SIG-M5 treated with dmso at 0.1 percent for 504 hours (cell line): ENCODE results near the gene CD160.
A peak's percentile ranks its signal among the peaks of the same experiment; 100 is the strongest.
"Not testable (repeated sequence)": the region's sequence is repeated elsewhere in the genome, so short reads cannot be mapped to it uniquely, and the experiment has no call there.

ENCODE experiments used
- DNase-seq: peaks from one replicate; lab custom pipeline; 2025; ENCODE audit not compliant: unreplicated experiment; lab: John Stamatoyannopoulos, UW

Gene CD160

DNA sequence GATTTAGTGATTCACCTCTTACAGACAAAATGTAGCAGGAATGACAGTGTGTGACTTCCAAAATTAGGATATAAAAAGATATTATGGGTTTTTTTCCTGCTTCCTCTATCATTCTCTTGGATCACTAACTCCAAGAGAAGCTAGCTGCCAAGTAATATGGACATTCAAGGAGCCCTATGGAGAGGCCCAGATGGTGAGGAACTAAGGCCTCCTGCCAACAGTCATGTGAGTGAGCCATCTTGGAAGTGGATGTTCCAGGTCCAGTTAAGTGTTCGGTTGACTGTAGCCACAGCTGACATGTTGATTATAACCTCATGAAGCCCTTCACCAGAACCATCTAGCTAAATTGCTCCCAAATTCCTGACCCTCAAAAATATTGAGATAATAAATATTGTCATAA is 38.8 kb downstream of the CD160 start:
- no peak for DNase-seq

- DNase-seq, result no peak
Observed at GRCh38 chr1:145758575-145758974, 39.3 kb downstream of the CD160 start.

- no peak for DNase-seq
Observed at GRCh38 chr1:145759721-145760120, 40.4 kb downstream of the CD160 start.

DNA sequence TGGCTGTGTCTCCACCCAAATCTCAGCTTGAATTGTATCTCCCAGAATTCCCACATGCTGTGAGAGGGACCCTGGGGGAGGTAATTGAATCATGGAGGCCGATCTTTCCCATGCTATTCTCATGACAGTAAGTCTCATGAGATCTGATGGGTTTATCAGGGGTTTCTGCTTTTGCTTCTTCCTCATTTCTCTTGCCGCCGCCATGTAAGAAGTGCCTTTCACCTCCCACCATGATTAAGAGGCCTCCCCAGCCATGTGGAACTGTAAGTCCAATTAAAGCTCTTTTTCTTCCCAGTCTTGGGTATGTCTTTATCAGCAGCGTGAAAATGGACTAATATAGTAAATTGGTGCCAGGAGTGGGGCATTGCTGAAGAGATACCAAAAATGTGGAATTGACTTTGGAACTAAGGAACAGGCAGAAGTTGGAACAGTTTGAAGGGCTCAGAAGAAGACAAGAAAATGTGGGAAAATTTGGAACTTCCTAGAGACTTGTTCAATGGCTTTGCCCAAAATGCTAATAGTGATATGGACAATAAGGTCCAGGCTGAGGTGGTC is 41.2 kb downstream of the CD160 start:
- not testable (repeated sequence) for DNase-seq

DNA sequence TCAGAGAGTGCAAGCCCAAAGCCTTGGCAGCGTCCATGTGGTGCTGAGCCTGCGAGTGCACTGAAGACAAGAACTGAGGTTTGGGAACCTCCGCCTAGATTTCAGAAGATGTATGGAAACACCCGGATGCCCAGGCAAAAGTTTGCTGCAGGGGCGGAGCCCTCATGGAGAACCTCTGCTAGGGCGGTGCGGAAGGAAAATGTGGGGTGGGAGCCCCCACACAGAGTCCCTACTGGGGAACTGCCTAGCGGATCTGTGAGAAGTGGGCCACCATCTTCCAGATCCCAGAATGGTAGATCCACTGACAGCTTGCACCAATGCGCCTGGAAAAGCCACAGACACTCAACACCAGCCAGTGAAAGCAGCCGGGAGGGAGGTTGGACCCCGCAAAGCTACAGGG is 42.2 kb downstream of the CD160 start:
- not testable (repeated sequence) for DNase-seq

DNA sequence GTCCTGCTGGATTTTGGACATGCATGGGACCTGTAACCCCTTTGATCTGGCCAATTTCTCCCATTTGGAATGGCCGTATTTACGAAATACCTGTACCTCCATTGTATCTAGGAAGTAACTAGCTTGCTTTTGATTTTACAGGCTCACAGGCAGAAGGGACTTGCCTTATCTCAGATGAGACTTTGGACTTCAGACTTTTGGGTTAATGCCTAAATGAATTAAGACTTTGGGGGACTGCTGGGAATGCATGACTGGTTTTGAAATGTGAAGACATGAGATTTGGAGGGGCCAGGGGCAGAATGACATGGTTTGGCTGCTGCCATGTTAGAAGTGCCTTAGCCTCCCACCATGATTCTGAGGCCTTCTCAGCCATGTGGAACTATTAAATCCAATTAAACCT is 42.7 kb downstream of the CD160 start:
- DNase-seq, result not testable (repeated sequence)

- DNase-seq, result not testable (repeated sequence)
Observed at GRCh38 chr1:145764231-145764940, 45.1 kb downstream of the CD160 start.

GRCh38 chr1:145765127-145765526 is 45.8 kb downstream of the CD160 start:
- DNase-seq, result not testable (repeated sequence)

DNA sequence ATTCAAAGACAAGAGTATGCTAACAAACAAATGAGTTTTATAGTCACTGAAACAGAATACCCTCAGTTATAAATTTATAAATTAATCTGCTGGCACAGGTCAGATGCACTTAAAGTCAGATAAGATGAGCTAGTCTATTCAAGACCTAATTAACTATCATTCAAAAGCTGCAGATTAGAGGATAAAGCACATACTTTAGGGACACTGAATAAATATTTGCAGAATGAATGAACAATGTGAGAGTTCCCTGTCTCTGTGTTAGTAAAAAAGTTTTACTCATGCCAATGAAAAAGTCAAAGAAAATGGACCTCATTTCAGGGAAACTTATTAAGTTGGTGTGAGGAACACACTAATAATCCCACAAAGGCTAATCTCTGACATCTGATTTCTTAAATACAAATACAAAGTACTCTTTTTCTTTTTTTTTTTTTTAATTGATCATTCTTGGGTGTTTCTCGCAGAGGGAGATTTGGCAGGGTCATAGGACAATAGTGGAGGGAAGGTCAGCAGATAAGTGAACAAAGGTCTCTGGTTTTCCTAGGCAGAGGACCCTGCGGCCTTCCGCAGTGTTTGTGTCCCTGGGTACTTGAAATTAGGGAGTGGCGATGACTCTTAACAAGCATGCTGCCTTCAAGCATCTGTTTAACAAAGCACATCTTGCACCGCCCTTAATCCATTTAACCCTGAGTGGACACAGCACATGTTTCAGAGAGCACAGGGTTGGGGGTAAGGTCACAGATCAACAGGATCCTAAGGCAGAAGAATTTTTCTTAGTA is 46.5 kb downstream of the CD160 start:
- peak; percentile 10 for DNase-seq

DNA sequence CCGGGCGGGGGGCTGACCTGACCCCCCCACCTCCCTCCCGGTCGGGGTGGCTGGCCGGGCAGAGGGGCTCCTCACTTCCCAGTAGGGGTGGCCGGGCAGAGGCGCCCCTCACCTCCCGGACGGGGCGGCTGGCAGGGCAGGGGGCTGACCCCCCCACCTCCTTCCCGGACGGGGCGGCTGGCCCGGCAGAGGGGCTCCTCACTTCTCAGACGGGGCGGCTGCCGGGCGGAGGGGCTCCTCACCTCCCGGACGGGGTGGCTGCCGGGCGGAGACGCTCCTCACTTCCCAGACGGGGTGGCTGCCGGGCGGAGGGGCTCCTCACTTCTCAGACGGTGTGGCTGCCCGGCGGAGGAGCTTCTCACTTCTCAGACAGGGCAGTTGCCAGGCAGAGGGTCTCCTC is 47.6 kb downstream of the CD160 start:
- not testable (repeated sequence) for DNase-seq

DNA sequence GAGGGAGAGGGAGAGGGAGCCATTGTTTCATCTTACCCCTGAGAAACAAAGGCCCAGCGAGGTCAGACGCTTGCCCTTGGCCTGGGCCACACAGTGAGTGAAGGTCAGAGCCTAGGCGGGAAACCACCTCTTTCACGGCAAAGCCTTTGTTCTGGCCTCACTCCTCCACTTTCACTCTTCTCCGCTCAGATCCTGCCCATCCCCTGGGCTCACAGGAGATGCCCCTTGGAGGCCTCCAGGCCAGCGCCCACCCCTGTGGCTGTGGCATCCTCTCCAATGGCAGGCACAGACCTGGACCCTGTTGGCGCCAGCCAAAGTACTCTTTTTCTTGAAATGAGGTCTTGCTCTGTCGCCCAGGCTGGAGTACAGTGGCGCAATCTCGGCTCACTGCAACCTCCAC is 48.7 kb downstream of the CD160 start:
- DNase-seq, result not testable (repeated sequence)

GRCh38 chr1:145771056-145771455 is 51.8 kb downstream of the CD160 start:
- DNase-seq, result no peak

GRCh38 chr1:145773423-145773822 is 54.1 kb downstream of the CD160 start:
- DNase-seq, result no peak

DNA sequence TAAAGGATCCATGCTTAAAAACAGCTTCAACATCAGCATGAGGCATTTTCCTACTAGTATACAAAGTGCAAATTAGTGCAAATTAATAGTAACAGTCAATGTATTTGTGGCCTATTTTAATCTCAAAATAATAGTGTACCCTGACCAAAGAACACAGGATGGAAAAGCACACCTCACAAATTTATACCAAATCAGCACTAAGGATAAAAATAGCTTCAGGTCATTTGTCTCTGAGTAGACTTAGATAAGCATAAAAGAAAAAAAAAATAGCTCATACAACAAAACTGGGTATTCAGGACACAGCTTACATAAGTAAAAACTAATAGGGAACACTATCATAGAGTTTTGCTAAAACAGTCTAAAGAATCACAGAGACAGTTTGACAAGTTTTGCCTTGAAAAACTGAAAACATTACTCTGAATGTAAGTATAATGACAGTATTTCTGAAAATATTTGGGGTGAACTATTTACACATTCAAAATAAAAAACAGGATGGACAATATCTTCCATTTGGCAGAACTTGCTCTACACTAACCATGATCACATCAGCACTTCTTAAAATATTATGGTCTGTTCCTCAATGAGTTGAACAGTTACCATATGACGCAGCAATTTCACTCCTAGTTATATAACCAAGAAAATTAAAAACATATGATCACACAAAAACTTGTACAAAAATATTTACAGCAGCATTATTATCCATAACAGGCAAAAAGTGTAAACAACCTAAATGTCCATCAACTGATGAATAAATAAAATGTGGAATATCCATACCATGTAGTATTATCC is 58.3 kb downstream of the CD160 start:
- DNase-seq, result no peak

GRCh38 chr1:145778146-145778540 is 58.8 kb downstream of the CD160 start:
- DNase-seq, result no peak

DNA sequence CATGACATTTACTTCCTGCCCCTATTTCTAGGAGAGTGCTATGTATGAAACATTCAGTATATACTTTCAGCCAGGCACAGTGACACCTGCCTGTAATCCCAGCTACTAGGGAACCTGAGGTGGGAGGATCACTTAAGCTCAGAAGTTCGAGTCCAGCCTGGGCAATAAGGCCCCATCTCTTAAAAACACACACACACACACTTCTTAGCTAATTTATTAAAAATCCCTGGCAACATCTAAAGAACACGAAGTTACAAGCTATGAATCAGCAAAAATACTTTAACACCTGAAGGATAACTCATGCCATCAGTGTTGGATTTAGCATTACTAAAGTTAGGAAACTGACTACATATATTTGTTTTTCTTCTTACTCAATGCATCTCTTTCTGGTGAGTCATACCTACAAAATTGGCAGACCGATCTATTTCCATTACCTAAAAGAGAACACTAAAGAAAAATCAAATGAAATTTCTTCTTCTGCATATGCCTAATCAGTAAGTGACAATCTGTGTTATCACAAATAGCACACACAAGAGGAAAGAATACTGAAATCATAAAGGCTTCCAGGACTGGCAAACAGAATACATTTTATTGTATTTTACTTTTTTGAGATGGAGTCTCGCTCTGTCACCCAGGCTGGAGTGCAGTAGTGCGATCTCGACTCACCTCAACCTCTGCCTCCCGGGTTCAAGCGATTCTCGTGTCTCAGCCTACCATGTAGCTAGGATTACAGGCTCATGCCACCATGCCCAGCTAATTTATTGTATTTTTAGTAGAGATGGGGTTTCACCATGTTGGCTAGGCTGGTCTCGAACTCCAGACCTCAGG is 63.2 kb downstream of the CD160 start:
- peak; percentile 36 for DNase-seq

- no peak for DNase-seq
Observed at GRCh38 chr1:145784409-145784808, 65.1 kb downstream of the CD160 start.

GRCh38 chr1:145785547-145785946 is 66.2 kb downstream of the CD160 start:
- DNase-seq, result no peak

DNA sequence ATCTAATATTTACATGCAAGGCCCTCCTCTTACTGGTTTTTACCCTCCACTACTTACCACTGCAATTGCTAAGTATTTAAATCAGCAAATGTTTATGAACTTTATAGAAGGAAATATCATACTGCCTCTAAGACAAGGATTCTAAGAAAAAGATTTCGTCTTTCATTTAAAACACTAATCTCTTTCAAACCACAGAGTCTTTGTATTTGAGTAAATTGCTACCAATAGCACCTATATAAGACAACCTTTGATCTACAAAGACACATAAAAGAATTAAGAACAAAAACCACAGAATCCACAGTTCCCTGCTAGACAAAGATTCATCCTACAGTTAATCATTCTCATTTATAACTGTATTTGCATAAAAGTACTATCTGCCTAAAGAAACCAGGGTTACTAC is 67.0 kb downstream of the CD160 start:
- no peak for DNase-seq

- no peak for DNase-seq
Observed at GRCh38 chr1:145788580-145788979, 69.3 kb downstream of the CD160 start.
